Testis (tissue), 3 donors: ENCODE results near the gene NEK8. TPM values are rescaled to one million over a fixed set of nuclear protein-coding genes. Genes with fewer than 3 reads are reported as not detected.

ENCODE experiments used
- DNase-seq: peaks from one replicate; pipeline ENCODE4 v3.0.0-alpha.2; 2019
- H3K27ac ChIP-seq, 2 donors: fragments of 200-600 bp; sonication (generic); one replicate each; pipeline ENCODE4 v1.5.1; 2019
- H3K27me3 ChIP-seq: fragments of 200-600 bp; sonication (generic); one replicate; pipeline ENCODE4 v1.5.1; 2019
- H3K36me3 ChIP-seq: fragments of 200-600 bp; sonication (generic); one replicate; pipeline ENCODE4 v1.5.1; 2017; ENCODE audit warnings: low read depth; ENCODE audit errors: missing control alignments
- H3K4me1 ChIP-seq: fragments of 200-600 bp; sonication (generic); one replicate; pipeline ENCODE4 v1.5.1; 2019
- H3K4me3 ChIP-seq, 2 donors: fragments of 200-600 bp; sonication (generic); one replicate each; pipeline ENCODE4 v1.5.1; 2017 to 2019
- H3K9me3 ChIP-seq: fragments of 200-600 bp; sonication (generic); one replicate; pipeline ENCODE4 v1.5.1; 2017
- POLR2A ChIP-seq: fragments of 450-650 bp; IDR thresholded peaks from one replicate; pipeline ENCODE4 v1.6.1; 2017; ENCODE audit warnings: antibody characterized with exemption, mild to moderate bottlenecking, moderate library complexity
- WGBS, 2 donors: methylation state at CpG; one replicate each; pipeline ENCODE4 v1.1.5; 2018; 5-methylcytosine and 5-hydroxymethylcytosine counted together
- intact Hi-C: fragments of 100-400 bp; cut with DNase I; formaldehyde crosslinking; loops from one replicate; pipeline ENCODE4 v1.15.1; 2023; ENCODE audit warnings: low total_unique reads
- polyA plus RNA-seq: library from polyadenylated mRNA; stranded (reverse); fragments of 350-450 nt; fragmentation: Illumina TruSeq; extraction: RNeasy Lipid Tissue Mini Kit (QIAGEN cat#74804); gene quantifications from one replicate; pipeline ENCODE4 v1.2.3, GENCODE V29; 2014; ENCODE audit warnings: low read depth, low replicate concordance; ENCODE audit not compliant: insufficient read depth
- total RNA-seq, 2 donors: library from RNA; depleted of rRNA; stranded (reverse); fragments of >200 nt; gene quantifications; one replicate each; pipeline ENCODE4 v1.2.3, GENCODE V29; 2016
- TF ChIP-seq, protein P1 (sequence below), 3 experiments: fragments of 450-650 bp in 2 of 3; fragments of 200-600 bp in 1 of 3; sonication (generic) in 1 of 3; IDR thresholded peaks; one replicate each; pipeline ENCODE4 v1.5.1; 2016 to 2019; ENCODE audit warnings: antibody characterized with exemption in 3 of 3, mild to moderate bottlenecking in 2 of 3, moderate library complexity in 1 of 3

The NEK8 gene
- total and polyA plus RNA-seq, 3 donors from 2014 or later = 7.3 to 10.7 (median 10.1) TPM

DNA sequence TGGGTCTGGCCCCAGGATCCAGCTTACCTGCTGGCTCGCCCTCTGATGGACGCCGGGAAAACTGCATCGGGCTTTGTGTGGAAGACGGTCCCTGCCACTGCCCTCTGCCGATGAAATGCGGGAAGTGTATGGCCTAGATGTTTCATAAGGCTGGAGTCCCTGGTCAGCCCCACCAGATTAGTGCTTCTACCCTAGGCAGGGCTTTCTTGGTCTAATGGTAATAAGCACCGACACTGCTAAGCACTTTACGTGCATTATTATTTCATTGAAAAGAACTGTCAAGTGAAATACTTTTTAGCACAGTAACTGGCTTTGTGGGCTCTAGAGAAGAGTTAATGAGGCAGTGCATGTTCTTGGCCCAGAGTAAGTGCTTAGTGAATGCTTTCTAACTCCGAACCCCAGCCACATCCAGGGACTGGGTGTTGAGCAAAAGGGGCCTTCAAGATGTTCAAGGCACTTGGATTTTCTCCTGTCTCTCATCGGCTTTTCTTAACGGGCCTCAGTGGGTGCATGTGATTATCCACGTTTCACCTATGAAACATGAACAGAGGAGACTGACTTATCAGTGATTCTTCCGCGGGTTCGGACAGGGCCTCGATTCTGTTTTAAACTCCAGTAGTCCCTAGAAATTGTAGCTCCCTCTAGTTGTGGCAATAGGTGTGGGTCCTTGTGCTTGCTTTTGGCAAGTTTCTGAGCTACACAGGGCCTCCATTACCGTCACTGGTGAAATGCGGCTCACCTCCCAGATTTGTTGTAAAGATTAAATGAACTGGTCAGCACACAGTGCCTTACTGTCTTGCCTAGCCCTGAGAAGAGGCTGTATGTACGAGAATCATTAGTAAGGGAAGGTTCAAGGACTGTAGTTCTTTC is 21.8 kb downstream of the NEK8 start:
- H3K27me3 ChIP-seq = no peaks in the 10 kb centered on the region
- WGBS, 2 donors = 40 to 49% methylated on average over 17 to 20 of the region's 20 CpGs
- peaks cover 29% of the 10 kb centered on the region for H3K4me1 ChIP-seq
- H3K27ac ChIP-seq = peak overlapping the region in 1 of 2 donors; percentile 15
- intact Hi-C loops = loop anchor here (10.0 kb wide), 1 partner anchor 164 kb away; no protein-coding TSS in a partner anchor
- H3K9me3 ChIP-seq = no peaks in the 10 kb centered on the region
- TF ChIP-seq, protein P1, sequence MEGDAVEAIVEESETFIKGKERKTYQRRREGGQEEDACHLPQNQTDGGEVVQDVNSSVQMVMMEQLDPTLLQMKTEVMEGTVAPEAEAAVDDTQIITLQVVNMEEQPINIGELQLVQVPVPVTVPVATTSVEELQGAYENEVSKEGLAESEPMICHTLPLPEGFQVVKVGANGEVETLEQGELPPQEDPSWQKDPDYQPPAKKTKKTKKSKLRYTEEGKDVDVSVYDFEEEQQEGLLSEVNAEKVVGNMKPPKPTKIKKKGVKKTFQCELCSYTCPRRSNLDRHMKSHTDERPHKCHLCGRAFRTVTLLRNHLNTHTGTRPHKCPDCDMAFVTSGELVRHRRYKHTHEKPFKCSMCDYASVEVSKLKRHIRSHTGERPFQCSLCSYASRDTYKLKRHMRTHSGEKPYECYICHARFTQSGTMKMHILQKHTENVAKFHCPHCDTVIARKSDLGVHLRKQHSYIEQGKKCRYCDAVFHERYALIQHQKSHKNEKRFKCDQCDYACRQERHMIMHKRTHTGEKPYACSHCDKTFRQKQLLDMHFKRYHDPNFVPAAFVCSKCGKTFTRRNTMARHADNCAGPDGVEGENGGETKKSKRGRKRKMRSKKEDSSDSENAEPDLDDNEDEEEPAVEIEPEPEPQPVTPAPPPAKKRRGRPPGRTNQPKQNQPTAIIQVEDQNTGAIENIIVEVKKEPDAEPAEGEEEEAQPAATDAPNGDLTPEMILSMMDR (IDR thresholded peaks at IDR 0.05) = peak; percentile 97 to 99 (median 97)
- TF ChIP-seq POLR2A = no peak
- no peak overlapping the region for H3K4me3 ChIP-seq
- DNase-seq = peak; percentile 97
- H3K36me3 ChIP-seq = no peaks in the 10 kb centered on the region

DNA sequence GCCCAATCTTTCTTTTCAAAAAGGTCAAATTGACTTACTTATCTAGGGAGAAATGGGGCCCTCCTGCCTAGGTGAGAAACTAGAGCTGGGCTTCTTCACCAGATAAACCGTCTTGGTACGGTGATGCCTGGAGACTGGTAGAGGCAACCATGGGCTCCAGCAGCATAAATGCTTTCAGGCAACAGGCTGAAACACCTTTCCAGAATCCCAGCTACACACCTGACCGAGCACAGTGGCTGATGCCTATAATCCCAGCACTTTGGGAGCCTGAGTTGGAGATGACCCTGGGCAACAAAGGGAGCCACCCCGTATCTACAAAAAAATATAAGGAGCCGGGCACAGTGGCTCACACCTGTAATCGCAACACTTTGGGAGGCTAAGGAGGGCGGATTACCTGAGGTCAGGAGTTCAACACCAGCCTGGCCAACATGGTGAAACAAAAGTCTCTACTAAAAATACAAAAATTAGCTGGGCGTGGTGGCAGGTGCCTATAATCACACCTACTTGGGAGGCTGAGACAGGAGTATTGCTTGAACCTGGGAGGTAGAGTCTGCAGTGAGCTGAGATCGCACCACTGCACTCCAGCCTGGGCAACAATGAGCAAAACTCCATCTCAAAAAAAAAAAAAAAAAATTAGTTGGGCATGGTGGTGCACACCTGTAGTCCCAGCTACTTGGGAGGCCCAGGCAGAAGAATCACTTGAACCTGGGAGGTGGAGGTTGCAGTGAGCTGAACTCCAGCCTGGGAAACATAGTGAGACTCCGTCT is 23.2 kb downstream of the NEK8 start:
- TF ChIP-seq, protein P1 (IDR thresholded peaks at IDR 0.05) = no peak
- no peak for TF ChIP-seq POLR2A
- H3K27ac ChIP-seq = no peak overlapping the region
- no peaks in the 10 kb centered on the region for H3K9me3 ChIP-seq
- H3K27me3 ChIP-seq = no peaks in the 10 kb centered on the region
- H3K4me3 ChIP-seq = no peak overlapping the region
- H3K36me3 ChIP-seq = no peaks in the 10 kb centered on the region
- WGBS, 2 donors = 94 to 96% methylated on average over 10 of the region's 10 CpGs
- peaks cover 15% of the 10 kb centered on the region for H3K4me1 ChIP-seq
- DNase-seq = no peak
- intact Hi-C loops = loop anchor here (10.0 kb wide), 1 partner anchor 163 kb away; no protein-coding TSS in a partner anchor

DNA sequence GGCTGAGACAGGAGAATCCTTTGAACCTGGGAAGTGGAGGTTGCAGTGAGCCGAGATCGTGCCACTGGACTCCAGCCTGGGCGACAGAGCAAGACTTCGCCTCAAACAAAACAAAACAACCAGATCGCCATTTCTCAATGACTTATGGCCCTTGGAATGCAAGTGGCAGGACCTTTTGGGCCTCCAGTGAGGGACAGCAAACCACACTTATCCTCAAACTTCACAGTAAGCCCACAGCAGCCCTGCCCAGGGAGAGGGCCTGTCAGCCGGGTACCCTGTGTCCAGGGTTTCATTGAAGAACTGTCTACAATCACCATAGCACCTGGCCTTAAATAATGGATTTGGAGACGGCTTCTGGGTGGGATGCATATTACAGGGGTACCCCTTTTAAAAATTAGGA is 26.9 kb downstream of the NEK8 start:
- intact Hi-C loops = loop anchor here (10.0 kb wide), 1 partner anchor 159 kb away; no protein-coding TSS in a partner anchor
- TF ChIP-seq, protein P1 (IDR thresholded peaks at IDR 0.05) = no peak
- no peak for TF ChIP-seq POLR2A
- 86 to 87% methylated on average over 4 to 7 of the region's 7 CpGs for WGBS, 2 donors

DNA sequence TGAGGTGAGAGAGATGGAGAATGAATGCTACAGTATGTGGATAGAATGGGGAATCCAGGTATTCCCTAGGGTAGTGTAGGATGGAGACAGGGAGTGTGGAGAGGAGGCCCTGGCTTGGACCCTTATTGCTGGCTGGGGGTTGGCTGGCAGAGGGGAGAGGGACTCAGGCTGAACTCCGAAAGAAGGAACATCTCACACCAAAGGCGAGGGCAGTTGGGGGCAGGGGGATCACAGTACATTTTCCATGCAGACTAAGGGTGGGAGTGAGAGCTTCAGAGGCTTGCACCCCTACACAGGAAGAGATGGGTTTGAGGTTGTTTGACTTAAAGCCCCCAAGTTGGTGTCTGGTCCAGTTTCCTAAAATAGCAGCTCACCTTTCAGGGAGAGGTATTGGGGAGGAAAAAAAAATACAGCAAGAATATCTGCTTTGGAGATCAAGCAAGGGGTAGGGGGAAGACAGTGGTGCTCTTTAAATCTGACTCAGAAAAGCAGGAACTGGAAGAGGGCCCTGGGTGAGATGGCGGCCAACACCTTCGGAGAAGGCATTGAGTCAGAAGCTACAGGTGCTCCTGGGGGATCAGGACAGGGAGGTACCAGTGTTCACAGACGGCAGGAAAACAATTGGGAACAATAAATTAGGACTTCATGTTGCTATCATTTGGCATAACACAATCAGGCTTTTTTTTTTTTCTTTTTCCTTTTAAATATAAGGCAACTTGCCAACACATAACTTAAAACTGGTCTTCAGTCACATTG is 27.6 kb downstream of the NEK8 start:
- Histone ChIP-seq H3K4me1 (no peaks in the 10 kb centered on the region), H3K4me3 (no peak overlapping the region), H3K27me3 (no peaks in the 10 kb centered on the region), H3K27ac (no peak overlapping the region), H3K36me3 (no peaks in the 10 kb centered on the region), H3K9me3 (no peaks in the 10 kb centered on the region)
- WGBS, 2 donors = 76 to 92% methylated on average over 5 of the region's 5 CpGs
- intact Hi-C loops = loop anchor here (10.0 kb wide), 1 partner anchor 159 kb away; no protein-coding TSS in a partner anchor
- no peak for DNase-seq
- TF ChIP-seq, protein P1 (IDR thresholded peaks at IDR 0.05) = no peak
- TF ChIP-seq POLR2A = no peak

More for the DNA sequence above, 26.9 kb downstream of the NEK8 start:
- no peak for DNase-seq
- Histone ChIP-seq H3K36me3 (no peaks in the 10 kb centered on the region), H3K9me3 (no peaks in the 10 kb centered on the region), H3K27ac (no peak overlapping the region), H3K27me3 (no peaks in the 10 kb centered on the region), H3K4me3 (no peak overlapping the region), H3K4me1 (peaks cover 5% of the 10 kb centered on the region)
